Trophoblast cell (in vitro differentiated cells and primary cell): Measurements from ENCODE around the gene SORD.
"Not testable (repeated sequence)": the region's sequence is repeated elsewhere in the genome, so short reads cannot be mapped to it uniquely, and the experiment has no call there.

Source experiments
- DNase-seq, 2 donors: peaks; one replicate each; pipeline ENCODE4 v3.0.0-alpha.2; 2016
- H2AFZ ChIP-seq: 2 replicates; pipeline ENCODE4 v1.6.1; 2013; ENCODE audit warnings: low read length, moderate library complexity, mild to moderate bottlenecking; ENCODE audit not compliant: insufficient read depth, poor library complexity
- H2AK5ac ChIP-seq: 2 replicates; pipeline ENCODE4 v1.6.1; 2013; ENCODE audit warnings: mild to moderate bottlenecking, low read length
- H2BK120ac ChIP-seq: 2 replicates; pipeline ENCODE4 v1.6.1; 2013; ENCODE audit warnings: low read length, mild to moderate bottlenecking, moderate library complexity; ENCODE audit not compliant: insufficient read depth, poor library complexity
- H2BK12ac ChIP-seq: 2 replicates; pipeline ENCODE4 v1.6.1; 2013; ENCODE audit warnings: mild to moderate bottlenecking, low read length, moderate library complexity
- H2BK5ac ChIP-seq: 2 replicates; pipeline ENCODE4 v1.6.1; 2013; ENCODE audit warnings: low read length, low read depth, moderate library complexity, mild to moderate bottlenecking; ENCODE audit not compliant: poor library complexity
- H3K14ac ChIP-seq: 2 replicates; pipeline ENCODE4 v1.6.1; 2013; ENCODE audit warnings: mild to moderate bottlenecking, low read length
- H3K18ac ChIP-seq: 2 replicates; pipeline ENCODE4 v1.6.1; 2013; ENCODE audit warnings: mild to moderate bottlenecking, low read length
- H3K23ac ChIP-seq: 2 replicates; pipeline ENCODE4 v1.6.1; 2013; ENCODE audit warnings: low read length
- H3K27ac ChIP-seq: 2 replicates; pipeline ENCODE4 v1.5.1; 2013; ENCODE audit warnings: low read depth, mild to moderate bottlenecking, inconsistent platforms, low read length, moderate library complexity
- H3K27me3 ChIP-seq: 2 replicates; pipeline ENCODE4 v1.6.1; 2013; ENCODE audit warnings: inconsistent platforms, mild to moderate bottlenecking, low read length, moderate library complexity; ENCODE audit not compliant: insufficient read depth
- H3K36me3 ChIP-seq, 2 experiments: 1 replicate in 1 of 2; 2 replicates in 1 of 2; pipeline ENCODE4 v1.6.1; 2013; ENCODE audit warnings: low read length in 2 of 2, mild to moderate bottlenecking in 2 of 2, moderate library complexity in 1 of 2; ENCODE audit not compliant: insufficient read depth in 2 of 2, control insufficient read depth in 1 of 2
- H3K4ac ChIP-seq: 2 replicates; pipeline ENCODE4 v1.6.1; 2013; ENCODE audit warnings: low read depth, mild to moderate bottlenecking, low read length, moderate library complexity
- H3K4me1 ChIP-seq, 2 experiments: 1 replicate in 1 of 2; 2 replicates in 1 of 2; pipeline ENCODE4 v1.6.1; 2013; ENCODE audit warnings: low read length in 2 of 2, mild to moderate bottlenecking in 2 of 2, moderate library complexity in 1 of 2; ENCODE audit not compliant: insufficient read depth in 2 of 2, control insufficient read depth in 1 of 2
- H3K4me2 ChIP-seq: 2 replicates; pipeline ENCODE4 v1.6.1; 2013; ENCODE audit warnings: inconsistent platforms, mild to moderate bottlenecking, low read length, moderate library complexity
- H3K4me3 ChIP-seq: 2 replicates; pipeline ENCODE4 v1.5.1; 2013; ENCODE audit warnings: mild to moderate bottlenecking, low read depth, low read length, inconsistent platforms
- H3K79me1 ChIP-seq: one replicate; pipeline ENCODE4 v1.6.1; 2013; ENCODE audit warnings: low read length
- H3K79me2 ChIP-seq: 2 replicates; pipeline ENCODE4 v1.6.1; 2013; ENCODE audit warnings: low read length, mild to moderate bottlenecking; ENCODE audit not compliant: control insufficient read depth, insufficient read depth, poor library complexity
- H3K9ac ChIP-seq: 2 replicates; pipeline ENCODE4 v1.6.1; 2013; ENCODE audit warnings: mild to moderate bottlenecking, low read length
- H3K9me3 ChIP-seq: 2 replicates; pipeline ENCODE4 v1.6.1; 2013; ENCODE audit warnings: low read depth, mild to moderate bottlenecking, control low read depth, inconsistent platforms, low read length; ENCODE audit not compliant: insufficient read depth
- H4K12ac ChIP-seq: 2 replicates; pipeline ENCODE4 v1.6.1; 2013; ENCODE audit warnings: low read depth, mild to moderate bottlenecking, low read length, moderate library complexity
- H4K8ac ChIP-seq: 2 replicates; pipeline ENCODE4 v1.6.1; 2013; ENCODE audit warnings: low read depth, mild to moderate bottlenecking, low read length, moderate library complexity
- H4K91ac ChIP-seq: one replicate; pipeline ENCODE4 v1.6.1; 2013; ENCODE audit warnings: low read depth, mild to moderate bottlenecking, low read length, moderate library complexity
- WGBS: extraction: QIAGEN DNeasy Blood & Tissue Kit; methylation state at CpG from one replicate; pipeline ENCODE4 v1.1.7; 2013; ENCODE audit warnings: missing lambda C conversion rate; ENCODE audit not compliant: insufficient read length, insufficient coverage; ENCODE audit errors: extremely low coverage; 5-methylcytosine and 5-hydroxymethylcytosine counted together

Gene SORD

GRCh38 chr15:45030743-45031142 is 7.7 kb downstream of the SORD start:
- no peaks in the 10 kb centered on the region for H3K79me2 ChIP-seq
- WGBS, result no CpG with 5 or more reads among the region's 3 CpGs
- peak; percentile 49 to 71 for DNase-seq
- no peak overlapping the region for H4K12ac ChIP-seq
- no peak overlapping the region for H2AFZ ChIP-seq
- no peak overlapping the region for H3K23ac ChIP-seq
- H3K27ac ChIP-seq, result no peak overlapping the region
- H3K4me3 ChIP-seq, result no peak overlapping the region
- H3K4me1 ChIP-seq, result peaks cover 0 to 2% of the 10 kb centered on the region in 2 experiments
- no peak overlapping the region for H4K8ac ChIP-seq
- H3K14ac ChIP-seq, result no peak overlapping the region
- H2BK5ac ChIP-seq, result no peak overlapping the region
- H2AK5ac ChIP-seq, result no peak overlapping the region
- H3K4ac ChIP-seq, result no peak overlapping the region
- no peak overlapping the region for H2BK120ac ChIP-seq
- no peak overlapping the region for H2BK12ac ChIP-seq
- H3K18ac ChIP-seq, result no peak overlapping the region
- H3K9me3 ChIP-seq, result no peaks in the 10 kb centered on the region
- no peak overlapping the region for H3K9ac ChIP-seq
- no peak overlapping the region for H4K91ac ChIP-seq
- no peaks in the 10 kb centered on the region for H3K27me3 ChIP-seq
- no peak overlapping the region for H3K4me2 ChIP-seq
- H3K79me1 ChIP-seq, result no peaks in the 10 kb centered on the region
- H3K36me3 ChIP-seq, result peaks cover 0 to 3% of the 10 kb centered on the region in 2 experiments

DNA sequence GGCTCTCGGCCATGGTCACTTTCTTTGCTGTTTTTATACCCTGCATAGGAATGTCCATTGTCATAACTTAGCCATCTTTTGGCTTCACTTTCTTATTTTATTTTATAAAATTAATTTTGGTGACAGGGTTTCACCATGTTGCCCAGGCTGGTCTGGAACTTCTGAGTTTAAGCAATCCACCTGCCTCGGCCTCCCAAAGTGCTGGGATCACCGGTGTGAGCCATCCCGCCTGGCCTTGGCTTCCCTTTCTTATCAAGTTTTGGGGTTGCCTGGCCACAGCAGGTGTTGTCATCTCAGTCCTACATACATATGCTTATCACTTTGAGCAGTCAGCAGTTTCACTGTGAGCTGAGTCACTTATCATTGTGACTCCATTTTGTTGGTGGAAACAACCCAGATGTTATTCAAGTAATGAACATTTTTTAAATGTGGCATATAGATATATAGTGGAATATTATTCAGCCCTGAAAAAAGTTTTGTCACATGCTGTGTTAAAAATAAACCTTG is 8.6 kb downstream of the SORD start:
- H2AK5ac ChIP-seq, H3K27ac ChIP-seq, H3K4me1 ChIP-seq, H2AFZ ChIP-seq, DNase-seq, H3K4ac ChIP-seq, H3K4me3 ChIP-seq, H4K91ac ChIP-seq, H4K8ac ChIP-seq, H3K9ac ChIP-seq, H3K14ac ChIP-seq, H3K4me2 ChIP-seq, H2BK120ac ChIP-seq, H4K12ac ChIP-seq, H3K9me3 ChIP-seq, H2BK12ac ChIP-seq, H2BK5ac ChIP-seq, H3K18ac ChIP-seq, H3K79me1 ChIP-seq, H3K27me3 ChIP-seq, H3K79me2 ChIP-seq, H3K36me3 ChIP-seq, H3K23ac ChIP-seq: not testable (repeated sequence)
- WGBS, result no CpG with 5 or more reads among the region's 4 CpGs

- H2BK12ac ChIP-seq, H3K4me1 ChIP-seq, H3K79me1 ChIP-seq, H4K8ac ChIP-seq, H2BK5ac ChIP-seq, H3K4me2 ChIP-seq, H3K23ac ChIP-seq, H2AK5ac ChIP-seq, H4K91ac ChIP-seq, H3K4me3 ChIP-seq, H3K27me3 ChIP-seq, H2AFZ ChIP-seq, H3K18ac ChIP-seq, H3K27ac ChIP-seq, H4K12ac ChIP-seq, H2BK120ac ChIP-seq, H3K9ac ChIP-seq, H3K36me3 ChIP-seq, H3K4ac ChIP-seq, DNase-seq, H3K14ac ChIP-seq, H3K9me3 ChIP-seq, H3K79me2 ChIP-seq: not testable (repeated sequence)
- no CpG with 5 or more reads among the region's 2 CpGs for WGBS
These were observed 9.5 kb downstream of the SORD start for GRCh38 chr15:45032501-45032900.

DNA sequence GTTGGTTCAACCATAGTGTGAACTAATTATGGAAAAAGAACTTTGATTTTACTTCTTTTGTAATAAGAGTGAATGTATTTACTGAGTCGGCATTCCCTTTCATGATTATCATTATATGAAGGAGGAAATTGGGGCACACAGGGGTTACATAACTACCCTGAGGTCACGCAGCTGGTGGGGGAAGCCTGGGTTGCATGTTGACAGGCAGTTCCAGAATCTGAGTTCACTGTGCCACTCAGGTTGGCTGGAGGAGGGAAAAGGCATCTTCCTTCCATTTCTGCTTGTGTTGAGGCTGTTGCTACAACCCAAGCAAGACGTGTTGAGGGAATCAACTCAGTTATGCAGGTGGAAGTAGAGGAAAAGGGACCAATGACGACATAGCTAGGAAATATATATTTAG is 11.1 kb downstream of the SORD start:
- not testable (repeated sequence) for H4K8ac ChIP-seq, H3K4me2 ChIP-seq, H4K91ac ChIP-seq, H2BK120ac ChIP-seq, H3K36me3 ChIP-seq, H3K14ac ChIP-seq, H3K23ac ChIP-seq, DNase-seq, H3K79me2 ChIP-seq, H3K4ac ChIP-seq, H3K18ac ChIP-seq, H3K27ac ChIP-seq, H2AFZ ChIP-seq, H3K27me3 ChIP-seq, H4K12ac ChIP-seq, H3K9ac ChIP-seq, H3K9me3 ChIP-seq, H3K4me3 ChIP-seq, H3K4me1 ChIP-seq, H2BK5ac ChIP-seq, H3K79me1 ChIP-seq, H2BK12ac ChIP-seq, H2AK5ac ChIP-seq
- WGBS, result no CpG with 5 or more reads among the region's 4 CpGs
